ENCODE results near the gene IRF2.

The IRF2 gene

GRCh38 chr4:184388106-184388505 lies 86.2 kb downstream of the IRF2 start:
- no peak overlapping the region for H3K4me3 ChIP-seq (replicated peaks; ENCODE audit: low read depth, low read length)
- DNase-seq (ENCODE audit: extremely low read depth, low read depth) = no peak
- no peak for TF ChIP-seq CTCF (IDR thresholded peaks at IDR 0.05; ENCODE audit: low read depth, low read length, missing control alignments)

- no peak overlapping the region for H3K4me3 ChIP-seq (replicated peaks; ENCODE audit: low read depth, low read length)
- DNase-seq (ENCODE audit: extremely low read depth, low read depth) = no peak
- TF ChIP-seq CTCF (IDR thresholded peaks at IDR 0.05; ENCODE audit: low read depth, low read length, missing control alignments) = no peak
These were observed 87.0 kb downstream of the IRF2 start for GRCh38 chr4:184387351-184387750.

GRCh38 chr4:184386271-184386781 lies 88.0 kb downstream of the IRF2 start:
- H3K4me3 ChIP-seq (replicated peaks; ENCODE audit: low read depth, low read length) = no peak overlapping the region
- TF ChIP-seq CTCF (IDR thresholded peaks at IDR 0.05; ENCODE audit: low read depth, low read length, missing control alignments) = no peak
- DNase-seq (ENCODE audit: extremely low read depth, low read depth) = no peak

GRCh38 chr4:184385705-184386141 lies 88.6 kb downstream of the IRF2 start:
- no peak for DNase-seq (ENCODE audit: extremely low read depth, low read depth)
- no peak for TF ChIP-seq CTCF (IDR thresholded peaks at IDR 0.05; ENCODE audit: low read depth, low read length, missing control alignments)
- no peak overlapping the region for H3K4me3 ChIP-seq (replicated peaks; ENCODE audit: low read depth, low read length)

- H3K4me3 ChIP-seq (replicated peaks; ENCODE audit: low read depth, low read length) = peak overlapping the region; percentile 36
- DNase-seq (ENCODE audit: extremely low read depth, low read depth) = no peak
- TF ChIP-seq CTCF (IDR thresholded peaks at IDR 0.05; ENCODE audit: low read depth, low read length, missing control alignments) = no peak
These were observed 89.4 kb downstream of the IRF2 start for GRCh38 chr4:184384810-184385557.

- peak; percentile 73 for DNase-seq (ENCODE audit: extremely low read depth, low read depth)
- TF ChIP-seq CTCF (IDR thresholded peaks at IDR 0.05; ENCODE audit: low read depth, low read length, missing control alignments) = no peak
- peak overlapping the region; percentile 36 for H3K4me3 ChIP-seq (replicated peaks; ENCODE audit: low read depth, low read length)
These were observed 90.1 kb downstream of the IRF2 start for GRCh38 chr4:184384056-184384809.

Measured in HFF-Myc (cell line).